Measurements from ENCODE around the gene ZBP1.
"Not testable (repeated sequence)": the region's sequence is repeated elsewhere in the genome, so short reads cannot be mapped to it uniquely, and the experiment has no call there.

The ZBP1 gene

DNA sequence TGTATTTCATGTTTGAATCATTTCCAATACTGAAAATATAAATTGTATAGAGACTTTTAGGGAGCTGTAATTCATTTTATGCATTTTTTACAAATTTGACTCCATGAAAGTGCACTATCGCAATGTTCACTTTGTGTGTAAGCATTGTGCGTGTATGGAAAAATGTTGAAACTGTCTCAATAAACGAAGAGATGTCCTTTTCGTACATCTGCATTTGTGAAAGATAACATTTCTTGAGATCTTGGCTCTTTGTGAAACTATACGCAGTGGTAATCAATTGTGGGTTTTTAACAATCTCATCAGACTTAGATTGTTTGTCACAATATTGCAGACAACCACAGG, 18.6 kb upstream of the ZBP1 start:
- no peak for DNase-seq (ENCODE audit: low read depth)

DNA sequence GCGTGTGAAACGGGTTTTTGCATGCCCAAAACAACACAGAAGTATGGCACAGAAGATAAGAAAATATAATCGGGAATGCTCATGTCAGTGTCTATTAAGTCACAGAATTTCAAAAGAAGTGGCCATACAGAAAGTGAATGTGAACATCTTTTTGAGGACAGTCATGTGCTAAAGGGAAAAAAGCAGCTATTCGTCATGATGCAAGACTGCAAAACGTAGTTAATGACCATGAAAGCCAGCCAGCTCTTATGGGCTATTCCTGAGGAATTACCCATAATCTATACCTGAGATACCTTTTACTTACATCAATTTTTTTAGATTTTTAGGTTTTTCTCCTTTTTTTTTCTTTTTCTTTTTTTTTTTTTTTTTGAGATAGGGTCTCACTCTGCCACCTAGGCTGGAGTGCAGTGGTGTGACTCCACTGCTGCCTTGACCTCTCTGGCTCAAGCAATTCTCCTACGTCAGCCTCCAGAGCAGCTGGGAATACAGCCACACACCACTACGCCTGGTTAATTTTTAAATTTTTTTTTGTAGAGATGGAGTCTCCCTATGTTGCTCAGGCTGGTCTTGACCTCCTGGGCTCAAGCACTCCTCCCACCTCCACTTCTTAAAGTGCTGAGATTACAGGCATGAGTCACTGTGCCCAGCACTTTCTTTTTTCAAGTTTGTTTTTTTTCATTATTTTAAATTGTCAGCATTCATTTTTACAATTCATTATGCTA, 18.1 kb upstream of the ZBP1 start:
- DNase-seq (ENCODE audit: low read depth), result no peak

DNA sequence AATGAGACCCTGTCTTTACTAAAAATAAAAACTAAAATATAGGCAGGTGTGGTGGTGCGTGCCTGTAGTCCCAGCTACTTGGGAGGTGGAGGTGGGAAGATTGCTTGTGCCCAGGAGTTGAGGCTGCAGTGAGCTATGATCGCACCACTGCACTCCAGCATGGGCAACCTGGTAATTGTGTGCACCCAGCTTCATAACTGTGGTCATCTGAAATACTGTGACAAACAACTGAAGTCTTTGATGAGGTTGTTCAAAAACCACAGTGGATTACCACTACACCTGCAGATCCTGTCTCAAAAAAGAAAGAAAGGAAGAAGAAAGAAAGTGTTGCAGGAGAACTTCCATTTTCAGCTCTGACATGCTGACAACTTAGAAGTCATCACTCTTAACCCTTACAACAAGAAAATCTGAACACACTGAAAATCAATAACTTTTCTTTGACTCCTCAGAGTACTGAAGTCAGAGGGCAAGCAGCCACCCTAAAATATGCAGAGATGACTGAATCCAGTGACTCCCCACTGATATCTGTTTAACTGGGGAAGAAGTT, 13.8 kb upstream of the ZBP1 start:
- DNase-seq (ENCODE audit: low read depth), result no peak

DNA sequence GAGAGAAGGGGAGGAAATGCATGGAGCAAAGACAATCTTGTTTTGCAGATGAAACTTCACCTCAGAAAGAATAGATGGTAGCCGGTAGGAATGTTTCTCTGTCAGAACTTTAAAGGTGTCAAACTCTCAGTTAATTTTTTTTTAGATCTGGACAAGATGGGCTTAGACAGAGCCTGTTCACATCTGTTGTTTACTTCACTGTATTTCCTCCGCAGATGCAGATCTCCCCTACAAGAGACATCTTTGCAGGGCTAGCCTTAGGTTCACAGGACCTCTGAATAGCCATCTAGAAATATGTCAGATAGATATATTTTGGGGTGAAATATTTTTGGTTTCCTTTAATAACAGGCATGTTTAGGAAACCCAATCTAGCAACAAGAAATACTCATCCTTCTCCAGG, 12.1 kb upstream of the ZBP1 start:
- no peak for DNase-seq (ENCODE audit: low read depth)

DNA sequence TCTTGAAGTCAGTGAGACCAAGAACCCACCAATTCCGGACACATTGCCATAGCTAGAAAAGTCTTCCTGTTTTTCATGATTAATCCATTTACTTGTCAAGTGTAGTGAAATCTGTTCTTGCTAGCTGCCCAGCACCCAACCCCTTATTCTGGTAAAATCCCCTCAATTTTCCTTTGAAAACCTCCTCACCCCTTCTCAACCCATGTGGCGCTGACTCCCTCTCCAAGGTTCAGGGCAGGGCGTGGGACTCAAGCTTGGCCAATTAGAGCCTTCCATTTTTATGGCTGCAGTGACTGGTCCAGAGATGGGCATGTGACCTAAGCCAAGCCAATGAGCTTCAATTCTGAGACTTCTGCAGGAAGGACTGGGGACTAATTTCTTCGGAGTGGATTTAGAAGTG, 9.8 kb upstream of the ZBP1 start:
- no peak for DNase-seq (ENCODE audit: low read depth)

DNA sequence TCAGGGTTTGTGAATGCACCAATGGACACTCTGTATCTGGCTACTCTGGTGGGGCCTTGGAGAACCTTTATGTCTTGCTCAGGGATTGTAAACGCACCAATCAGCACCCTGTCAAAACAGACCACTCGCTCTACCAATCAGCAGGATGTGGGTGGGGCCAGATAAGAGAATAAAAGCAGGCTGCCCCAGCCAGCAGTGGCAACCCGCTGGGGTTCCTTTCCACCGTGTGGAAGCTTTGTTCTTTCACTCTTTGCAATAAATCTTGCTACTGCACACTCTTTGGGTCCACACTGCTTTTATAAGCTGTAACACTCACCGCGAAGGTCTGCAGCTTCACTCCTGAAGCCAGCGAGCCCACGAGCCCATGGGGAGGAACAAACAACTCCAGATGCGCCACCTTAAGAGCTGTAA, 9.3 kb upstream of the ZBP1 start:
- DNase-seq (ENCODE audit: low read depth), result not testable (repeated sequence)

DNA sequence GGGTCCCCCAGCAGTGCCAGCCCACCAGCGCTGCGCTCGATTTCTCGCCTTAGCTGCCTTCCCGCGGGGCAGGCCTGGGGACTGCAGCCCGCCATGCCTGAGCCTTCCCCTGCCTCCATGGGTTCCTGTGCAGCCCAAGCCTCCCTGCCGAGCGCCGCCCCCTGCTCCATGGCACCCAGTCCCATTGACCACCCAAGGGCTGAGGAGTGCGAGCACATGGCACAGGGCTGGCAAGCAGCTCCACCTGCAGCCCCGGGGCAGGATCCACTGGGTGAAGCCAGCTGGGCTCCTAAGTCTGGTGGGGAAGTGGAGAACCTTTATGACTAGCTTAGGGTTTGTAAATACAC, 8.7 kb upstream of the ZBP1 start:
- DNase-seq (ENCODE audit: low read depth), result not testable (repeated sequence)

DNA sequence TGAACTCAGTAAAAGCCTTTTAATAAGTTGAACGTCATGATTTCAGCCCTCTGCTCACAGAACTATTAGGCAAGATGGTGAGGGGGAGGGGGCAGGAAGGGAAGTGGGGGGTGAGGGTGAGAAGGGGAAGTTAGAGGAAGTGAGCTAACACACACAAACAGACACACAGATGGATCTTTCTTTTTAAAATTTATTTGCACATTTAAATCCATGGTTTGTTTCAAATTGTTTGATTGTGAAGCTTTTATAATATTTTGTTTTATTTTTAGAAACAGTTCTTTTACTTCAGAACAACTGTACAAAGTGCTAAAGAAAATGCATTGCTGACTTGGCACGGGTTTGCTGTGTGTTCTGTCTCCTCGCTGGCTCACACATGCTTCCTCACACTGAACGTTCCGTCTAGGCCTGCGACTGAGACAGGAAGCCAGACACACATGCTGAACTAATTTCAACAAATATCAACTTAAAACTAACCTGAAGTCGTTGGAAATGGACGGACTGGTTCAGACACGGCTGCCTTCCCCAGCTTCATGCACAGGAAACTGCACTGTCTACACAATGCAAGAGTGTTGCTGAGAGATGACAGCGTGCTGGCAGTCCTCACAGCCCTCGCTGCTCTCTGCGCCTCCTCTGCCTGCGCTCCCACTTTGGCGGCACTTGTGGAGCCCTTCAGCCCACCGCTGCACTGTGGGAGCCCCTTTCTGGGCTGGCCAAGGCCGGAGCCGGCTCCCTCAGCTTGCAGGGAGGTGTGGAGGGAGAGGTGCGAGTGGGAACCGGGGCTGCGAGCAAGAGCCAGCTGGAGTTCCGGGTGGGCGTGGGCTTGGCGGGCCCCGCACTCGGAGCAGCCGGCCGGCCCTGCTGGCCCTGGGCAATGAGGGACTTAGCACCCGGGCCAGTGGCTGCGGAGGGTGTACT, 8.1 kb upstream of the ZBP1 start:
- no peak for DNase-seq (ENCODE audit: low read depth)

DNA sequence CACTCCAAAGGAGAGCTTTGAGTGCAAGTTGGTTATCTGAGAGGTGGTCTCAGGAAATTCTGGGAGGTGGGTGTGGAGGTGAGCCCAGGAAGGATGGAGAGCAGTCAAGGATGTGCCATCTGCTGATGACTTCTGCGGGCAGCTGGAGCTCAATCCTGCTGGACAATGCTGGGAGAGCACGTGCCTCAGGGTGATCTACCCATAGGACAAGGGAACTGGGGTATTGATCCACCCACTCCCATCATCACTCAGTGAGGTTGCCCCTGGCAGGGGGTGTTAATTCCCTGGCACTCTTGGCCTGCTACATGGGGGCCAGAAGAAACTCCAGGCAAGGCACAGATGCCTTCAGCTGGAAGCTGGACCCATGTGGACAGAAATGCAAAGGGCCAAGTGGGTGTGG, 7.1 kb upstream of the ZBP1 start:
- DNase-seq (ENCODE audit: low read depth), result no peak

DNA sequence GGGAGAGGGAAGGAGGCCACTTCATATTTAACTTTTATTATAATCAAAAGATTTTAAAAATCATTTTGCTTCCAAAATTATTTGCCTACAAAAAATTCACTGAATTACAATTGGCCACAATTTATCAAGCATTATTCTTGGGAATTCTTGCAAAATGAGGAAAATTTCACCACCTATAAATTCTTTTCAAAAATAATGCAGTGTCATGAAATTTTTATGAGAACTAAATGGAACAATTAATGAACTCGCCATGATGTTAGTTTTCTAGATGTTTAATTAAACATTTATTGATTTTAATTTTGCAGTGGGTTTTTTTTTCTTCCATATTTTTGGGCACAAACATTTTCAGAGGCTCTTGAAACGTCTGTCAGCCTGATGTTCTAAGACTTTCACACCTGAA, 5.8 kb upstream of the ZBP1 start:
- DNase-seq (ENCODE audit: low read depth), result no peak

DNA sequence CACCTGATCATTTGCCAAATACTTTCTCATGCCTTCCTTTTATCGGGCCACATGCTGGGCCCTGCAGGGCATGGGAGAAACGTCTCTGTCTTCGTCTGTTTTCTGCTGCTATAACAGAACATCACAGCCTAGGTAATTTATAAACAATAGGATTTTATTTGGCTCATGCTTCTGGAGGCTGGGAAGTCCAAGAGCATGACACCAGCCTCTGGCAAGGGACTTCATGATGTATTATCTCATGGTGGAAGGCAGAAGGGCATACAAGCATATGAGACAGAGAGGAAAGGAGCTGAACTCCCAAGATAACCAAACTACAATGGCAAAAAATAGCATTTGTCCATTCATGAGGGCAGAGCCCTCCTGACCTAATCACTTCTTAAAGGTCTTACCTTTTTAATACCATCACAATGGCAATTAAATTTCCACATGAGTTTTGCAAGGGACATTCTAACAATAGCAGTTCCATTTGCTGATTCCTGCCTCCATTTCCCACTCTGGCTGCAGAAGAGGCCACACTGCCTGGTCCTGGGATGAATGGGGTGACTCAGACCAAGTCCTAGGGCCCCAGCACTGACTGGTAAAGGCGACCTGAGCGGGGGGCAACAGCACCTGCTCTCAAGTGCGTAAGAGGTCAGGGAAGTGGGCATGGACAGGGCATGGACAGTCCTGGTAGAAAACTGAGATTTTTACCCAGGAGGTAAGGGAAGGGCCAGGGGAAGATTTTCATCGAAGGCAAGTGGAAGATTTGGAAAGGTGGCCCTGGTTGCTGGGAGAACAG, 5.1 kb upstream of the ZBP1 start:
- DNase-seq (ENCODE audit: low read depth), result no peak

DNA sequence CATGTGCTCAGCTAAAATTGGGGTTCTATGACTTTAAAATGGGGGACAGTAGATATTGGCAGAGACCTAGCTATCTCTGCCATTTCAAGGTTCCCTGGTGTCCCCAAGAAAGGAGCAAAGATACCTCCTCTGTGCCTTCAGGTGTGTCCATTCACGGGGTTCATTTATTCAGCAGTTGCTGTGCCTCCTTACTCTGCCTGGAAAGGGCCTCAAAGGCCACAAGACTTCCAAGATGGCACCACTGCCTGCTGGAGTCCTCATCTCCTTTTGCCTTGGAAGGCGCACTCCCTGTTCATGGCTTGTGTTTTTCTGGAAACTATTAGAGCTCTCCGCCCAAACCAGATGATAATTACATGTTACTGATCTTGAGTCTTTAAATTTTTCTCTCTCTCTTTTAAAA, 3.9 kb upstream of the ZBP1 start:
- DNase-seq (ENCODE audit: low read depth), result no peak

DNA sequence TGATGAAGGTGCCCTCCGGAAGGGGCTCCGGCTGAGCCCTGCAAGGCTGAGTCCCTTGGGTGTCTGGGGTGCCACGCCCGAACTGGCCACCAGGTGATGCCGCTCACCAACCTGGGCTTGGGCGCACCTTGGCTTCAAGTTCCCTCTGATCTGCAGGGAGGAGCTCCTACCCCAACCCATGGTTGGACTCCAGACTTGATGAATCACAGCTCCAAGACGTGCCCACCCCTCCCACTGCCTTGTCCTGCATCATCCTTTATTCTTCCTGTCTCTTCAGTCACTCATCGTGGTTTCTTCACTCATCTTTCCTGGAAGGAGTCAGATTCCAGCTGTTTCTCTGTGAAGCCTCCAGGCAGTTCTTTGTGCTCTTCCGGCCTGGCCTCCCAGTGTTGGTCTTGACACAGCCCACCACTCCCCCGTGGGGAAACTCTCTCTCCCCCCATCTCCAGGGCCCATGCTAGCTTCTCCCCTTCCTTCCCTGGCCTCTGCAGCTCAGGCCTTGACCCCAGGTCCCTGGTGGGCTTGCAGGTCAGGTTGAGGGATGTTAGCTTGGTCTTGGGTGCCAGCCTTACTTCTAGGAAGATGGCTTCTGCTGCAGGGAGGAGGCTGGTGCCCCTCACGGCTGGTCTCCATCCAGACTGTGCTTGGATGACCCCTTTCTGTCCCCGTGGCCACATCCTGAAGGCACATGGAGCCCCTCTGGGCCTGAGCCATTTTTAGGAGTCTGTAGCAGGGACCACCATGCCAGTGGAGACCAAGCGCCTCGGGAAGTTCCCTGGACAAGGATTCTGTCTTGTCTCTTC, 2.6 kb upstream of the ZBP1 start:
- no peak for DNase-seq (ENCODE audit: low read depth)

DNA sequence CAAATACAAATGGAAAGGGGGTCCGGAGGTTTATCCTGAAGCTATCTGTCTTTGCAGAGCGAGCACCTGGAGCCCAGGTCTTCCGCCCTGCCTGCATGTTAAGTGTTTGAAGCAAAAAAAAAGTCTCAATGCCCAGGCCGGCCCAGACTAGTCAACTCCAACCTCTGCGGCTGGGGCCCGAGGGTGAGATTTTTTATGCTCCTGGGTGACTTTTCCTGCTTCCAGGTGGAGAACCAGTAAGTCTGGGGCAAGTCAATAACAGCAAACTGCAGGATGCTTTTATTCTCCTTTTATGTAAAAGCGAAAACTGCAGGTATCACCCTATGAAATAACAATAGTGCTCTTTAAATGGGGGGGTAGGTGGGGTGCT, 2.0 kb upstream of the ZBP1 start:
- no peak for DNase-seq (ENCODE audit: low read depth)

DNA sequence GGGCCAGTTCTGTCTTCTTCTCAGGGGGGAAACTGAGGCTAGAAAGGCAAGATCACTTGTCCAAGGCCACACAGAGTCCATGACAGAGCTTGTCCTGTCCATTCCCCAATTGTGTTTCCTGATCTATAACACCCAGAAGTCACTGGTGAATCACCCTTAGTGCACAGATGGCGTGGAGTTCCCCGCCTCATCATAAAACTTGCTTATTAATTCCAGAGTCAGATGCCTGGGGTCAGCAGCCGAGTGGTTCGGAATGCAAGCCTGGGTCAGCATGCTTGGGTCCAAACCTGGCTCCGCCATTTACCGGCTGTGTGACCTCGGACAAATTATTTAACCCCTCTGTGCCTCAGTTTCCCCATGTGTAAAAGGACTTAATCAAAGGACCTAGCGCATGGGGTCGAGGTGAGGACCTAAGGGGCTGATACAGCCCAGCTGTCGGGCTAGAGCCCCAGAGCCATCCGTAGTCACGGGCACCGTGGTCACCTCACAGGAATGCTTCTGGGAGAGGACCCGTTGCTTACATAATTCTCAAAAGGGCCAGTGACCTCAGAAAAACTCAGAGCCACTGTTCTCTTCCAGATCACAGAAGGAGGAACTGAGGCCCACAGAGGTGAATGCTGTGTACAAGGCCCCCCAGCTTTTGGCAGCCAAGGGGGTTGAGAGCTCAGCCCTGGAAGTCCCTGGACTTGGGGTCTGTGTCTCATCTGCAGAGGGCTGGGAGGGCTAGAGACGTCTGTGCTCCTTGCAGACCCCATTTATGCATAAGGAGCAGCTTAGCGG, 1.4 kb upstream of the ZBP1 start:
- no peak for DNase-seq (ENCODE audit: low read depth)

DNA sequence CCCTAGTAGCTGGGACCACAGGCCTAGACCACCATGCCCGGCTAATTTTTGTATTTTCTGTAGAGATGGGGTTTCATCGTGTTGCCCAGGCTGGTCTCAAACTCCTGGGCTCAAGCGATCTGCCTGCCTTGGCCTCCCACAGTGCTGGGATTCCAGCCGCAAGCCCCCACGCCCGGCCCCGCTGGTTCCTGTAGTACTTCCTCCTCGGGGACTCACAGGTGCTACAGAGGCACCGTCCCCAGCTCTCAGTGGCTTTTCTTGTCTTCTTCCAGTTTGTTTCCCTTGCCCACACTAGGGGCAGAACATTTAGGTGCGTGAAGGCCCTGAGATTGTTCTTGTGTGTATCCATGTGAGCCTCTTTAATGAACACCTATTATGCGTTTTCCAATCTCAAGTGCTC, 773 bp upstream of the ZBP1 start:
- no peak for DNase-seq (ENCODE audit: low read depth)

DNA sequence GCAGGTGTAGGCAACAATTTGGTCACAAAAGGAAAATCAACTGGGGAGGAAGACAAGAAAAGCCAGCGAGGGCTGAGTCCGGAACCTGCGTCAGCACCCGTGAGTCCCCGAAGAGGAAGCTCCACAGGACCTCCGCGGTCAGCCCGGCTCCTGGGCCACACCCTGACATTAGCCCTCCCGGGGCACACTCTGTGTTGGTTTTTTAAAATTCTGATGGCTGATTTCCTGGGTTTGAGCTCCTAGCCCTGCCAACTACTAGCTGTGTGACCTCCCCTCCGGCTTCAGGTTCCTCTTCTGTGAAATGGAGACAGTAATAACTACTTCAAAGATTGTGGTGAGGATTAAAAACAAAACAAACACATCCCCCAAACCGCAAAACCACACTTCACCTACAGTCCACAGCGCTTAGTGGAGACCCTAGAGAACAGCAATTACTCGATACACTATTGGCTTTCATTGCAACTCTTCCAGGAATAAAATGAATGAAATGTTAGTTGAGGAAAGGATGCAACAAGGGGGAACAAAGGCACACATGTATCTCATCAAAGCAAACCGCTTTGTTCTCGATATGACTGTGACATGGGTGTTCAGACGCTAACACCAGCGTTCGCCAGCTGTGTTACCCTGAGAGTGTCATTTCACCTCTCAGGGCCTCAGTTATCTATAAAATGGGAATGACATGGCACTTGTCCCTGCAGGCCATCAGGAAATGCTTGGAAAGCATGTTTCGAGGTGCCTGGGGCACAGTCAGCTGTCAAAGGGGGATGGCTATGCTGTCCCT, 985 bp downstream of the ZBP1 start:
- DNase-seq (ENCODE audit: low read depth), result no peak

DNA sequence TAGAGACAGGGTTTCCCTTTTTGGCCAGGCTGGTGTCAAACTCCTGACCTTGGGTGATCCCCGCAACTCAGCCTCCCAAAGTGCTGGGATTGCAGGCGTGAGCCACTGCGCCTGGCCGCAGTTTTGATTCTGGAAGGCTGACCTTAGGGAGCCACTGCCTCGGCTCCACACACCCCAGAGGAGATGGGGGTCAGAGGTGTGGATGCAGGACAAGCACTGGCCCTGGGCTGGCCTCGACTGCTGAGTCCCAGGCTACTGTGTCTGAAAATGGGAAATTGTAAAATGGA, 1.5 kb downstream of the ZBP1 start:
- no peak for DNase-seq (ENCODE audit: low read depth)

DNA sequence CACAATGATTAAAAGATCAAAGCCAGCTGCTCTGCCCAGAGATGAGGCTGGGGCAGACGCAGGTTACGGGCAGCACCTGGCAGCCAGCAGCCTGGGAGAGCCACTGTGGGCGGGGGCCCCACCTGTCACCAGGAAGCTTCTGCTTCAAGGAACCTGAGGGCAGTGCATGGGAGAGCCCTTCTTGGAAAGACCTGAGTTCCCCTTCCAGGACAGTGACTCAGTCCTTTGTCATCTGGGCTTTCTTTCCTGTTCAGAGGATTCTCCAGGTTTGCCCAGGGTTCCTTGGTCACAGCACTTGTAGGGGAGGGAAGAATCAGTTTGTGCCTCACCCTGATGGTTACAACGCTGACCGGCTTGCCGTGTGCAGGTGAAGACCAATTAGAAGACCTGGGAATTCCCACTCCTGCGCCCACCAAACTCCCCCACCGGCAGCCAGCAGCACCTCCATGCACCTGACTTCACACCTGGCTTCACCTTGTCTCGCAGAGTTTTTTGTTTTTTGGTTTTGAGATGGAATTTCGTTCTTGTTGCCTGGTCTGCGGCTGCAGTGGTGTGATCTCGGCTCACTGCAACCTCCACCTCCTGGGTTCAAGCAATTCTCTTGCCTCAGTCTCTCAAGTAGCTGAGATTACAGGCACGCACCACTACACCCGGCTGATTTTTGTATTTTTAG, 2.0 kb downstream of the ZBP1 start:
- no peak for DNase-seq (ENCODE audit: low read depth)
